ENCODE results near the gene PRADC1. TPM values are rescaled to one million over a fixed set of nuclear protein-coding genes. Genes with fewer than 3 reads are reported as not detected.
A peak's percentile ranks its signal among the peaks of the same experiment; 100 is the strongest.

The PRADC1 gene
- total RNA-seq, 1 experiment from 2014 or later, result 9.4 TPM

- Histone ChIP-seq H3K27ac (no peak overlapping the region), H3K79me2 (ENCODE audit: low read depth) (peaks cover 33% of the 10 kb centered on the region), H3K4me2 (peak overlapping the region; percentile 63), H3K36me3 (ENCODE audit: low read depth) (no peaks in the 10 kb centered on the region), H3K9me3 (ENCODE audit: insufficient read depth, low read depth) (no peaks in the 10 kb centered on the region), H3K4me3 (no peak overlapping the region), H2AFZ (no peak overlapping the region), H3K27me3 (ENCODE audit: insufficient read depth, low read depth) (no peaks in the 10 kb centered on the region), H3K4me1 (replicated peaks; ENCODE audit: insufficient read depth) (peaks cover 10% of the 10 kb centered on the region; the same call in 1 of the 2 replicates), H3F3A (ENCODE audit: insufficient read depth, low read depth) (peaks cover 10% of the 10 kb centered on the region), H3K9me2 (ENCODE audit: insufficient read depth) (no peaks in the 10 kb centered on the region), H4K20me1 (ENCODE audit: insufficient read depth) (peaks cover 5% of the 10 kb centered on the region; the same call in 1 of the 2 replicates)
- intact Hi-C loops (cut with micrococcal nuclease; ENCODE audit: unreplicated experiment), result loop anchor here (1.0 to 2.0 kb wide), 2 partner anchors 35 to 128 kb away; no protein-coding TSS in a partner anchor
- no TSS peak for BruUV-seq (replicated peaks)
- ChIA-PET CTCF (interaction anchor here (0.7 to 1.9 kb wide), 6 partner anchors 20 to 446 kb away, joined by 3 to 17 read pairs (median 4); partner anchors contain the start of genes CCT7 and PRADC1), POLR2A (ENCODE audit: unreplicated experiment) (interaction anchor here (0.6 to 0.7 kb wide), 2 partner anchors 21 to 1987 kb away, joined by 6 read pairs; partner anchors contain the start of gene PRADC1)
- DNase-seq, result peak; percentile 63 to 66
- TF ChIP-seq EZH2 (IDR thresholded peaks at IDR 0.05; ENCODE audit: low read depth) (no peak), CTCF (conservative IDR thresholded peaks at IDR 0.05) (peak; percentile 96)
These were observed 20.4 kb downstream of the PRADC1 start for GRCh38 chr2:73212448-73213176.

GRCh38 chr2:73212098-73212447, 21.0 kb downstream of the PRADC1 start:
- ChIA-PET CTCF (interaction anchor here (0.7 to 1.9 kb wide), 6 partner anchors 21 to 446 kb away, joined by 3 to 17 read pairs (median 4); partner anchors contain the start of genes CCT7 and PRADC1), POLR2A (ENCODE audit: unreplicated experiment) (interaction anchor here (0.7 kb wide), 1 partner anchor 21 kb away, joined by 6 read pairs; the partner anchor contains the start of gene PRADC1)
- intact Hi-C loops (cut with micrococcal nuclease; ENCODE audit: unreplicated experiment), result loop anchor here (1.0 to 2.0 kb wide), 2 partner anchors 35 to 127 kb away; no protein-coding TSS in a partner anchor
- Histone ChIP-seq H3K36me3 (ENCODE audit: low read depth) (no peaks in the 10 kb centered on the region), H3K9me2 (ENCODE audit: insufficient read depth) (no peaks in the 10 kb centered on the region), H3K79me2 (ENCODE audit: low read depth) (peaks cover 28% of the 10 kb centered on the region), H3K4me2 (peak overlapping the region; percentile 63; the same call in 1 of the 2 replicates), H3F3A (ENCODE audit: insufficient read depth, low read depth) (peaks cover 10% of the 10 kb centered on the region), H3K4me3 (no peak overlapping the region), H3K9me3 (ENCODE audit: insufficient read depth, low read depth) (no peaks in the 10 kb centered on the region), H2AFZ (no peak overlapping the region), H4K20me1 (ENCODE audit: insufficient read depth) (no peaks in the 10 kb centered on the region; the same call in 1 of the 2 replicates), H3K27ac (no peak overlapping the region), H3K4me1 (replicated peaks; ENCODE audit: insufficient read depth) (peaks cover 10% of the 10 kb centered on the region; the same call in 1 of the 2 replicates), H3K27me3 (ENCODE audit: insufficient read depth, low read depth) (no peaks in the 10 kb centered on the region)
- TF ChIP-seq EZH2 (IDR thresholded peaks at IDR 0.05; ENCODE audit: low read depth) (no peak), CTCF (conservative IDR thresholded peaks at IDR 0.05) (no peak)
- no peak for DNase-seq
- BruUV-seq (replicated peaks), result no TSS peak

- Histone ChIP-seq H3K9me3 (ENCODE audit: insufficient read depth, low read depth) (no peaks in the 10 kb centered on the region), H3K9me2 (ENCODE audit: insufficient read depth) (no peaks in the 10 kb centered on the region), H4K20me1 (ENCODE audit: insufficient read depth) (no peaks in the 10 kb centered on the region; the same call in 1 of the 2 replicates), H3K4me1 (replicated peaks; ENCODE audit: insufficient read depth) (peaks cover 10% of the 10 kb centered on the region; the same call in 1 of the 2 replicates), H3K79me2 (ENCODE audit: low read depth) (peaks cover 14% of the 10 kb centered on the region), H2AFZ (no peak overlapping the region), H3F3A (ENCODE audit: insufficient read depth, low read depth) (peaks cover 10% of the 10 kb centered on the region), H3K4me3 (no peak overlapping the region), H3K36me3 (ENCODE audit: low read depth) (no peaks in the 10 kb centered on the region), H3K27ac (no peak overlapping the region), H3K27me3 (ENCODE audit: insufficient read depth, low read depth) (no peaks in the 10 kb centered on the region), H3K4me2 (no peak overlapping the region)
- no peak for DNase-seq
- BruUV-seq (replicated peaks), result no TSS peak
- ChIA-PET POLR2A (ENCODE audit: unreplicated experiment) (no interaction called here), CTCF (no interaction called here)
- intact Hi-C loops (cut with micrococcal nuclease; ENCODE audit: unreplicated experiment), result no loop called here
- no peak for TF ChIP-seq CTCF (conservative IDR thresholded peaks at IDR 0.05)
- no peak for TF ChIP-seq EZH2 (IDR thresholded peaks at IDR 0.05; ENCODE audit: low read depth)
These were observed 22.3 kb downstream of the PRADC1 start for GRCh38 chr2:73210696-73211095.

Measured in PC-9 (cell line).